ENCODE measurements around the gene PLEKHG2.

DNA sequence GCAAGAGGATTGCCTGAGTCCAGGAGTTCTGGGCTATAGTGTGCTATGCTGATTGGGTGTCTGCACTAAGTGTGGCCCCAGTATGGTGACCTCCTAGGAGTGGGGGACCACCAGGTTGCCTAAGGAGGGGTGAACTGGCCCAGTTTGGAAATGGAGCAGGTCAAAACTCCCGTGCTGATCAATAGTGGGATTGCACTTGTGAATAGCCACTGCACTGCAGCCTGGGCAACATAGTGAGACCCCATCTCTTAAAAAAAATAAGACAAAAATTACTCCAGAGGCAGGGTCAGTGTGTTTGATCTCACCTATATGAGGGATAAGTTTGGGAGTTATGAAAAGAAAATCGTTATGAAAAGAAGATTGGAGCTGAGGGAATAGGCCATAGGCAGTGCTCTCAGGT lies 43.3 kb upstream of the PLEKHG2 start:
- TF ChIP-seq GATA3 (IDR thresholded peaks at IDR 0.05; ENCODE audit: low read depth, low read length) (no peak), GATA2 (IDR thresholded peaks at IDR 0.05; ENCODE audit: low read depth, low read length) (no peak)

All from SH-SY5Y (cell line).